ENCODE measurements around the gene OR7C2.

OR7C2 gene

DNA sequence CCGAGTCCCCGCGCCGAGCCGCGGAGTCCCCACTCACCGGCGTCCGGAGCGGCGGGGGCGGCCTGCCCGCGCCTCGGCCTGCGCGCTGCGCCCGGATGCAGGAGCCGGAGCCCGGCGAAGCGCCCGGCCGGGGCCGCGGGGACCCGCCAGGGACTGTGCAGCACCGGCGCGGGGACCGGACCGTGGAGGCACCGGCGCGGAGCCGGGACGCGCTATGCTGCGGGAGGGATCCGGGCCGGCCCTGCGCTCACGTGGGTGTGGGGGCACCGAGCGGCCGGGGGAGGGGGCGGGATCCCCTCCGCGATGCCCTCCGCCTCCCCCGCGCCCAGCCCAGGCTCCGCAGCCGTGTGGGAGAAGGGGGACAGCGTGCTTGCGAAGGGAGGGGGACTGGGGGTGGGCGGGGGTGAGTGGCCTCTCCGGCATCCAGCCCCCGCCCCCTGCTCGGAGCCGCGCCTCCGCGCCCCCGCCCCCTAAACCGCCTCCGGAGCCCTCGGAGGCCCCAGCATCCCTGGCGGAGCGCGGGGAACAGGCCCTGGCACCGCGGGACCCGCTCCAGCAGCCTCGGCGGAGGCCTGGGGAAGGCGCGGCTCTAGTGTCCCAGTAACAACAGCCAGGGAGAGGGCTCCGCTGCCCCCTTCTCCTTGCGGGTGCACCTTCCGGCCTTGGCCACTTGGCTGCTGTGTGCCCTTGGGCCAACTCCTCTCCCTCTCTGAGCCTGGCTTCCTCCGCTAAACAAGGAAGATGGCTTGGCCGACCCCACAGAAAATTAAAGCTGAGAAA lies 38.4 kb downstream of the OR7C2 start, which contains the start of gene SLC1A6:
Gene SLC1A6 (minus strand): TSS at position 389 of the 780 bp plus-strand sequence. CDS start 6,954 bp downstream, outside the sequence.
- DNase-seq (ENCODE audit: low read depth in 2 of 2) = no peak

DNA sequence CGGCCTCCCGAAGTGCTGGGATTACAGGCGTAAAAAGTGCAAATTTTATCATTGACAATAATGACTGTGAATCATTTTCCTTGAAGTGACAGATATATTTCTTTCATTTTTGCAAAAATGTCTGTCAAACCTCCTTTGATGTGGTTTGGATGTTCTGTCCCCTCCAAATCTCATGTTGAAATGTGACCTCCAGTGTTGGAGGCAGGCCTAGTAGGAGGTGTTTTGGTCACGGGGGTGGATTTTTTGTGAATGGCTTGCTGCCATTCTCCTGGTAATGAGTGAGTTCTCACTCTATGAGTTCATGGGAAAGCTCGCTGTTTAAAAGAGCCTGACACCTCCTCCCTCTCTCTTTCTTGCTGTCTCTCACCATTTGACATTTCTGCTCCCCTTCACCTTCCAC lies 43.8 kb downstream of the OR7C2 start:
- DNase-seq (ENCODE audit: low read depth in 2 of 2) = no peak

All from stimulated activated CD8-positive, alpha-beta memory T cell treated with anti-CD3 and anti-CD28 coated beads, Interleukin-2, amount 100 ng/mL, for 1 hour (primary cell).